NCI-H748 treated with DMSO at 0.1 percent for 48 hours (cell line): Measurements from ENCODE around the gene MSLN.

ENCODE experiments used
- DNase-seq: peaks from one replicate; lab custom pipeline; 2025; lab: John Stamatoyannopoulos, UW

The MSLN gene

GRCh38 chr16:807347-808084 is 47.0 kb downstream of the MSLN start:
- DNase-seq: no peak

GRCh38 chr16:808085-808386 is 47.5 kb downstream of the MSLN start:
- DNase-seq: no peak

DNA sequence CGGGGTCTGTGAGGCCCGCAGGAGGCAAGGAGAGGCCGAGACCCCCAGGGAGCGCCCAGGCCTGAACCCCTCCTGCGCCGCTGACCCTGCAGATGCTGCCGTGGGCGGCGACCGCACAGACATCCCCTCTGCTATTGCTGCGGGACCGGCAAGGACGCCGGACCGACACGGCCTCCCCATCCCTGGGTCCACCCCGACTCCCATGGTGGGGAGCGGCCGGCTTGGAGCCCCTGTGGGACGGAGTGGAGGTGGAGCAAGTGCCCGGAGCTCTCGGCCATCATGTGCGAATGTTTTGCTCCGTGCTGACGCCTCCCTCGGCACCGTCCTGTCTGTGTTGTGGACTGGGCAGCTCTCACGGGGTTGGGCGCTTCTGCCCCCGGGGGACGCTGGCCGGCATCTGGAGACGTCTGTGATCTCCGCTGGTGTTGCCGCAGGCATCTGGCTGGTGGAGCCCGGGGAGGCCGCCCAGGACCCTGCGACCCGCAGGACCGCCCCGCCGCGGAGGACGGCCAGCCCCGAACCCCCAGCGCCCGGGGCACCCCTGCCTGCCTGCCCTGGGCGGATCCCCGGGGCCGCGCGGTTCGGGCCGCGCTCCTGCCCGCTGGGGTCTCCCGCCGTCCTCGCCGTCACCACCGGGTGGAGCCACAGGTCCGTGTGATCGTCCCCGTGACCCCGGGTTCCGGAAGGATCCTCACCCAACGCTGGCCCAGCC is 52.8 kb downstream of the MSLN start:
- no peak for DNase-seq

- no peak for DNase-seq
Observed at GRCh38 chr16:813916-814412, 53.4 kb downstream of the MSLN start.

DNA sequence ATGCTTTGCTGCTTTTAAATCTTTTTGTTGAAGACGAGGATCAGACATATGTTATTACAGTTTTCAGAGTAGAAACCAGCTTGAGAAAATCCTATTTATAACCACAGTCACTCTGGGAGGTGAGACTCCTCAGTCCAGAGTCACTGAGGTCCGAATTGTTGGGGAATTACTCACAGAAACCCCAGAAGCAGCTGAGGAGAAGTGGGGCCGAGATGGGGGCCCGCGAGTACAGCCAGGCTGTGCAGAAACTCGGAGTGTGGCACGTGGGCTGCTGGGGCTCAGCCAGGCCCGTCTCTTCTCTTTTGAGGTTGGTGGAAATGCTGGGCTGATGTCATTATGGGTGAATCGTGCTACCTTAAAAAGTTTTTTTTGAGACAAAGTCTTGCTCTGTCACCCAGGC is 54.4 kb downstream of the MSLN start:
- DNase-seq: no peak

- DNase-seq: no peak
Observed at GRCh38 chr16:815861-816260, 55.3 kb downstream of the MSLN start.

DNA sequence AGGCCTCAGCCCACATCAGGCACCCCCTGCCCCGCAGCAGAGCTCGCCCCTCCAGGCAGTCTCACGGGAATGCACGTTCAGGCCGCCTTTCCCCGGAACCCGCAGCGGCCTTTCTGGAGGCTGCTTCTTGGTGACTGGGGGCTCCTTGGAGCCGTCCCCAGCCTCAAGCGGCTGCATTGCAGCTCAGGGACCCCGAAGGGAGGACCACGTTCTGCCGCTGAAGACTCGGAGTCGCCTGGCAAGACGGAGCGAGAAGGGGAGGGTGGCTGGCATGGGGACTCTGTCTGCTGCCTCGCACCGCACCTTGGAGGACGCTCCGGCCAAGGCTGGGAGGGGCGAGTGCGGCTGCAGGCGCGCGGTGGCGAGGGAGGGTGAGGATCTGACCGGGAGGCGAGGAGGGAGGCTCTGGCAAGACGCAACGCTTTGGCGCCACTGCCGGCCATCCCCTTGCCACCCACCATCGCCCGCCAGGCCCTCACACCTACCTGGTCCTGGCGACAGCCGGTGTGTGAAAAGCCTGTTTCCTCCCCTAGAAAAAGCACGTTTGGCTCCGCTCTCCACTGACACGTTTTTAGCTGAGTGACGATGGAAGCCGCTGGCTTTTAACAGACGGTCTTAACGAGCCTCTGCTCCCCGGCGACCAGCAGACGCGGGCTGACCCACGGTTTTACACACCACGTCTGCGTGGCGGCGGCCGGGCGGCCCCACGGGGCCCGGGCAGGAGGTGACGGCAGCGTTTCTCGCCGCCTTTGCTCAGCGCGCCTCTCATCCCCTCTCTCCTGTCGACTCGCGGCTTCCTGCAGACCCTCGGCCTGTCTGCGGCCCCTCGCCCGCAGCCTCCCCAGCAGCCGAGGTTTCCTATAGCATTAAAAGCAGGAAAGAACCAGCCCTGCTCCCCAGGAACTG is 56.7 kb downstream of the MSLN start:
- no peak for DNase-seq

DNA sequence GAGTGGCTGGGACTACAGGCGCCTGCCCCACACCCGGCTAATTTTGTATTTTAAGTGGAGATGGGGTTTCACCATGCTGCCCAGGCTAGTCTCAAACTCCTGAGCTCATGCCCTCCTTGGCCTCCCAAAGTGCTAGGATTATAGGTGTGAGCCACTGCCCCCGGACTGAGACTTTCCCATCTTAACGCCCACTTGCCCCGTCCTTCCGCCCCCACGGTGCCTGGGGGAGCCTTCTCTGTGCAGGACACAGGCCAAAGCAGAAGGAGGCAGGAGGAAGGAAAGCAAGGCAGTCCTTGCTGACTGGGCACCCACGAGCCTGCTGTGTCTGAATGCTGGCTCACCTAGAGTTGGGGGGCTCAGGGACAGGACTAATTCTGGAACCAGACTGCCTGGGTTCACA is 57.6 kb downstream of the MSLN start:
- DNase-seq: no peak
